AG09309 (cell line): ENCODE data around the gene EPHA8.

Source experiments
- DNase-seq: peaks from one replicate; pipeline ENCODE4 v3.0.0-alpha.2; 2010; ENCODE audit warnings: low read depth
- H3K4me3 ChIP-seq: 2 replicates; pipeline ENCODE4 v1.5.1; 2011; ENCODE audit warnings: mild to moderate bottlenecking, low read depth, low read length, moderate library complexity; ENCODE audit not compliant: control insufficient read depth
- TF ChIP-seq, protein P1 (sequence below): IDR thresholded peaks from 2 replicates; pipeline ENCODE4 v1.5.1; 2011; ENCODE audit warnings: mild to moderate bottlenecking, low read depth, low read length, inconsistent platforms; ENCODE audit not compliant: insufficient read depth, control insufficient read depth; ENCODE audit errors: missing control alignments

Gene EPHA8

DNA sequence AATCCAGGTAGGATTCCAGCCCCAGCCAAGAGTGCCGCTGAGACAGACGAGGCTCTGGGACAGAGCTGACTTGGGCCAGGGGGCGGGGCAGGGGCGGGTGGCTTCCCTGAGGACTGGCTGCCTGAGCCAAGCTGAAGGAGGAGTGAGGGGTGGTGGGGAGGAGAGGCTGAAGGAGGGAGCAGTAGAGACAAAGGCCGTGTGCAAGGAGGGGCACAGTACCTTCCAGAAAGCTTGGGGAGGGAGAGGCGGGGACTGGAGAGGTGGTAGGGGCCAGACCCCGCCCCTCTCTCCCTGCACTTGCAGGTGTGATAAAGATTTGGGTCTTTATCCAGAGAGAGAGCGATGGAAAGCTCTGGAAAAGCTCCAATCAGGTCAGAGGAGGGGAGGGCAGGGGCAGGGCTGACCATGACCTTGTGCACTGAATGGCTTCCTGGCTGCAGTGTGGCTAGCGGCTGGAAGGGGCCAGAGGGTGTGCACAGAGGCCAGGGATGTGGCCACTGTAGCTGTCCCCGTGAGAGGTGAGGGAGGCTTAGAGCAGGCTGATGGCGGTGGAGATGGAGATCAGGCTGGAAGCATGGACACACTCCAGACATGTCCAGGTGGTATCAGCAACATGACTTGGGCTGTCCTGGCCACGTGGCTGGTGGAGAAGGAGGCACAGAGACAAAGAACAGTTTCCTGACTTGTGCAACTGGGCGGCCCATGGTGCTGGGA, 6.7 kb upstream of the EPHA8 start:
- DNase-seq = no peak
- TF ChIP-seq, protein P1, sequence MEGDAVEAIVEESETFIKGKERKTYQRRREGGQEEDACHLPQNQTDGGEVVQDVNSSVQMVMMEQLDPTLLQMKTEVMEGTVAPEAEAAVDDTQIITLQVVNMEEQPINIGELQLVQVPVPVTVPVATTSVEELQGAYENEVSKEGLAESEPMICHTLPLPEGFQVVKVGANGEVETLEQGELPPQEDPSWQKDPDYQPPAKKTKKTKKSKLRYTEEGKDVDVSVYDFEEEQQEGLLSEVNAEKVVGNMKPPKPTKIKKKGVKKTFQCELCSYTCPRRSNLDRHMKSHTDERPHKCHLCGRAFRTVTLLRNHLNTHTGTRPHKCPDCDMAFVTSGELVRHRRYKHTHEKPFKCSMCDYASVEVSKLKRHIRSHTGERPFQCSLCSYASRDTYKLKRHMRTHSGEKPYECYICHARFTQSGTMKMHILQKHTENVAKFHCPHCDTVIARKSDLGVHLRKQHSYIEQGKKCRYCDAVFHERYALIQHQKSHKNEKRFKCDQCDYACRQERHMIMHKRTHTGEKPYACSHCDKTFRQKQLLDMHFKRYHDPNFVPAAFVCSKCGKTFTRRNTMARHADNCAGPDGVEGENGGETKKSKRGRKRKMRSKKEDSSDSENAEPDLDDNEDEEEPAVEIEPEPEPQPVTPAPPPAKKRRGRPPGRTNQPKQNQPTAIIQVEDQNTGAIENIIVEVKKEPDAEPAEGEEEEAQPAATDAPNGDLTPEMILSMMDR = no peak
- H3K4me3 ChIP-seq = no peak overlapping the region

DNA sequence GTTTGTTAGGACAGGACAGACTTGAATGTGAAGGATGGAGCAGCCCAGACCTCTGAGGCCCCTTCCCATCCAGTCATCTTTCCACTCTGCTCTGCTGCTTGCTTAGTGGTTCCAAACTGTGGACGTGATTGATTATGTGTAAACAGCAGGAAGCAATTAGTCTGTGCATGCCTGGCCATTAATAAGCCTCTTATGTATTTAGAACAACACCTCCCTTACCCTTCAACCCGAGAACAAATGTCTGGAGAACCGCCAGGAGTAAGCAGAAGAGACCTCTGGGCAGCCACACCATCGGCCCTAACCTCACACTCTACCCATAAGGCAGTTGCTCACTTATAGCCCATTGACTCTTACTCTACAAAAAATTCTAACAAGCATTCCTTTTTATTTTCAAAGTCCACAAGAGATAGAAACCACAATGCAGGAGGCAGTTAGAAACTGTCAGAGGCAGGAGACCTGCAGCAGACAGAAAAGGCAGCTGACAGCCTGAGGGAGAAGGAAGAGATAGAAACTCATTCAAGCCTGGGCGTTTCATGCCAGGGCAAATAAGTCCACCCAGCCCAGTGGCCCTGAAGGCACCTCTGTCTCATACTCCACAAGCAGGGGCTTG, 5.8 kb upstream of the EPHA8 start:
- TF ChIP-seq, protein P1 = no peak
- DNase-seq = no peak
- no peak overlapping the region for H3K4me3 ChIP-seq

DNA sequence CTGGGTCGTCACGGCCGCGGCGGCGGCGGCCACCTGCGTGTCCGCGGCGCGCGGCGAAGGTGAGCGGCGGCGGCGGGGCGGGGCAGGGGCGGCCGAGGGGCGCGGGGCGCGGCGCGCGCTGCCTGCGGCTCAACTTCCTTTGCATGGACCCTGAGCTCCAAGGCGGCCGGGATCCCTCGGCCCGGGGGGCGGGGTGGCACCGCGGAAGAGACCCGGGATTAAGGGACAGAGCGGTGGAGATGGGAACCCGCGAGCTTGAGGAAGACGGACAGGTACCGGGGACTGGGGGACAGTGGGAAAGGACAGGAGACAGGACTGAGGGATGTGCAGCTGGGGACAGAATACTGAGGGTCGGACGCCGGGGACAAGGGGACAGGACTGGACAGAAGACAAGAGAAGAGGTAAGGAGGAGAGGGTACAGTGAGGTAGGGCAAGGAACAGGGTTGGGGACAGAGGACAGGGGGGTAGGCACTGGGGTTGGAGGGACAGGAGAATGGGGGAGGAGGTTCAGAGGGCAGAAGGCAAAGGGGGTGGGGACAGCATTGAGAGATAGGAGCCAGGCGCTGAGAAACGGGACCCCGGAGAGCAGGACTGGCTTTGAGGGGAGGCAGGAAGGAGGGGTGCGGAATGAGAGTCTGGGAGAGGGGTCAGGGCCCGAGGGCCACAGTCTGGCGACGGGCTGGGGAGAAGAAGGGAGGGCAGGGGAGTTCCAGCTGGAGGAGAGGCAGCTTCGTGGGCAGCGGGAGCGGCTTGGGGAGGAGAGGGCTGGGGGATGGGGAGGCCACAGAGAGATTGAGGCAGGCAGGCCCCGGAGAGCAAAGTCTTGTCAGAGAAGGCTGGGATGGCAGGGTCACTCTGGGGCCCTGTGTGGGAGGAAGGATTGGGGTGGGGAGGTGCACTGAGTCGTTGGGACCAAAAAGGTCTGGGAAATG, 648 bp downstream of the EPHA8 start:
- DNase-seq = no peak
- no peak overlapping the region for H3K4me3 ChIP-seq
- TF ChIP-seq, protein P1 = no peak

DNA sequence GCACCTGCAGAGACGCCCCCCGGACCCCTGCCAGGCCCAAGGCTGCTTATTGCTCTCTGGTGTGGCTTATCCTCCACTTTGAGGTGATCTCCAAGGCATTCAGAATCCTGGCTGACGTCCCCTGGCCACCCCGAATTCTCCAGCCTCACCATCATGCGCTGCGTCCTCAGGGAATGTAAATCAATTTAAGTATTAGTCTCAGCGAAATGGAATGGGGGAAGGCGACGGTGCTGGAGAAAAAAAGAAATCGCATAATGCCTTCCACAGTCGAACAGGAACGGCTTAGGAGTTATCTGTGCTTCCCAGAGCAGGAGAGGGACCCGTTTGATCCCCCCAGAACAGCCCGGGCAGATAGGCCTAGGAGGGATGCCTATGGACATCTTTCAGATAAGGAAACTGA, 2.9 kb downstream of the EPHA8 start:
- TF ChIP-seq, protein P1 = no peak
- no peak overlapping the region for H3K4me3 ChIP-seq
- DNase-seq = no peak

DNA sequence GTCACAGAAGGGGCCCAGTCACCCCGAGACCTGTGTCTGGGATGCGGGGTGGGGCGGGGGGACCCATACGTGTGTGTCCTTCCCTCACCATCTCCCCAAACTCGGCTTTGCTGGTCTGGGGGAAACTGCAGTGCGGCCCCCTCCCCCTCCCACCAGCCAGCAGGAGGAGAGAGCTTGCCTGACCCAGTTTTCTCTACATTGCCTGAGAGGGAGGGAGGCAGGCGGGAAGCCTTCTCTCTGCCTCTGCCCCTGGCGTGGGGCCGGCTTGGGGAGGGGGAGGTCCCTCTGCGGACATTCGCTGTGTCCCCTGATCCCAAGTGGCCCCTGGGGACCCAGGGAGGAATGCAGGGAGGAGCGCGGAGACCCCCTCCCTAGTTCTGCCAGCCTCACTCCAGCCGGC, 3.9 kb downstream of the EPHA8 start:
- DNase-seq = no peak

GRCh38 chr1:22567994-22568393, 4.7 kb downstream of the EPHA8 start:
- no peak overlapping the region for H3K4me3 ChIP-seq
- TF ChIP-seq, protein P1 = no peak
- no peak for DNase-seq

More for the DNA sequence above, 3.9 kb downstream of the EPHA8 start:
- no peak overlapping the region for H3K4me3 ChIP-seq
- TF ChIP-seq, protein P1 = no peak
